ENCODE data around the gene PAQR8. TPM values are rescaled to one million over a fixed set of nuclear protein-coding genes. Genes with fewer than 3 reads are reported as not detected.
A peak's percentile ranks its signal among the peaks of the same experiment; 100 is the strongest.

Gene PAQR8
- total RNA-seq, 1 donor from 2014 or later: 21.2 TPM

GRCh38 chr6:52347818-52348217 lies 14.1 kb upstream of the PAQR8 start:
- peaks cover 8% of the 10 kb centered on the region for H3K4me1 Mint-ChIP-seq (ENCODE audit: unreplicated experiment)
- H3K9me3 Mint-ChIP-seq: no peaks in the 10 kb centered on the region
- H3K27ac Mint-ChIP-seq: no peak overlapping the region
- no peak for DNase-seq (ENCODE audit: extremely low spot score, unreplicated experiment)
- H3K4me3 Mint-ChIP-seq: no peak overlapping the region
- H3K27me3 Mint-ChIP-seq: no peaks in the 10 kb centered on the region
- no peaks in the 10 kb centered on the region for H3K36me3 Mint-ChIP-seq
- TF ChIP-seq CTCF (conservative IDR thresholded peaks at IDR 0.05): no peak

DNA sequence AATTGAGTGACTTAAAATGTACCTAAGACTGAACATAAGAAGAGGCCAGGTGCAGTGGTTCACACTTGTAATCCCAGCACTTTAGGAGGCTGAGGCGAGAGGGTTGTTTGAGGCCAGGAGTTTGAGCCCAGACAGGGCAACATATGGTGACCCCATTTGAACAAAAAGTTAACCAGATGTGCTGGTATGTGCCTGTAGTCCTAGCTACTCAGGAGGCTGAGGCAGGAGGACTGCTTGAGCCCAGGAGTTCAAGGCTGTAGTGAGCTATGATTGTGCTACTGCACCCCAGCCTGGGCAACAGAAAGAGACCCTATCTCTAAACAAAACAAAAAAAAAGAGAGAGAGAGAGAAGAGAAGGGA lies 10.1 kb upstream of the PAQR8 start:
- H3K36me3 Mint-ChIP-seq: no peaks in the 10 kb centered on the region
- peaks cover 12% of the 10 kb centered on the region for H3K4me1 Mint-ChIP-seq (ENCODE audit: unreplicated experiment)
- H3K4me3 Mint-ChIP-seq: no peak overlapping the region
- H3K27me3 Mint-ChIP-seq: no peaks in the 10 kb centered on the region
- TF ChIP-seq CTCF (conservative IDR thresholded peaks at IDR 0.05): no peak
- DNase-seq (ENCODE audit: extremely low spot score, unreplicated experiment): no peak
- H3K9me3 Mint-ChIP-seq: no peaks in the 10 kb centered on the region
- peak overlapping the region; percentile 86 for H3K27ac Mint-ChIP-seq

DNA sequence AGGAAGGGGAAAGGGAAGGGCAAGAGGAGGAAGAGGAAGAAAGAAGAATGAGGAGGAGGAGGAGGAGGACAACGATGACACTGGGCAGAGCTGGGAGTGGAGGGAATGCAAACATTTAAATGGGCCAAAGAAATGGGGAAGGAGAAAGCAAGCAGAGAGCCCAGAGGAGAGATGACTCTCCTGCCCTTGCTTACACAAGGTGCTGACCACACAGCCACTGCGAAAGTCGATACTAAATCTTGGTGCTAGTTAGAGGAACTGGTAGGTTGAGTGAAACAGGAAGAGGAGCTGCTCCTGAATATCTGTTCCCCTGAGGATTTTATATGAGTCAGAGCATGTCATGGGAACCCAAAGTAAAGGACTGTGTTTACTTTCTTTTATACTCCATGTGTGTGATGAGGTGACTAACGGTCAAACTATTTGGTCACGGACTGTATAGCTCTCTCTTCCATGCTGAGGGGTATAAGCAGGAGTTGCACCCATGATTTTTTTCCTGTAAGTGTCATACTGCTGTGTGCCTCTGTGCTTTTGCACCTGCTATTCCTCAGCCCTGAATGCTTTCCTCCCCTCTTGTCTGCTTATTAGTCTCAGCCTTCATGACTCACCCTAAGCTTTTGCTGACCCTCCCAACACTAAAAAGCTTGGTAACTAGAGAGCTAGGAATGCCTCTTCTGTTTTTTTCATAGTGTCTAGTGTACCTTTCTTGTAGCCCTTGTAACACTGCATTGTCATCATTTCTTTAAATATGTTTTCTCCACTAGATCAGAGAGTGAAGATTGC lies 9.5 kb upstream of the PAQR8 start:
- Mint-ChIP-seq H3K36me3 (no peaks in the 10 kb centered on the region), H3K4me3 (peak overlapping the region; percentile 54), H3K4me1 (ENCODE audit: unreplicated experiment) (peaks cover 12% of the 10 kb centered on the region), H3K9me3 (no peaks in the 10 kb centered on the region), H3K27ac (peak overlapping the region; percentile 86), H3K27me3 (no peaks in the 10 kb centered on the region)
- TF ChIP-seq CTCF (conservative IDR thresholded peaks at IDR 0.05): no peak
- DNase-seq (ENCODE audit: extremely low spot score, unreplicated experiment): no peak

- Mint-ChIP-seq H3K4me3 (no peak overlapping the region), H3K9me3 (no peaks in the 10 kb centered on the region), H3K36me3 (no peaks in the 10 kb centered on the region), H3K27me3 (no peaks in the 10 kb centered on the region), H3K27ac (no peak overlapping the region), H3K4me1 (ENCODE audit: unreplicated experiment) (peaks cover 26% of the 10 kb centered on the region)
- no peak for DNase-seq (ENCODE audit: extremely low spot score, unreplicated experiment)
- TF ChIP-seq CTCF (conservative IDR thresholded peaks at IDR 0.05): no peak
Observed at GRCh38 chr6:52356017-52356416, 5.9 kb upstream of the PAQR8 start.

DNA sequence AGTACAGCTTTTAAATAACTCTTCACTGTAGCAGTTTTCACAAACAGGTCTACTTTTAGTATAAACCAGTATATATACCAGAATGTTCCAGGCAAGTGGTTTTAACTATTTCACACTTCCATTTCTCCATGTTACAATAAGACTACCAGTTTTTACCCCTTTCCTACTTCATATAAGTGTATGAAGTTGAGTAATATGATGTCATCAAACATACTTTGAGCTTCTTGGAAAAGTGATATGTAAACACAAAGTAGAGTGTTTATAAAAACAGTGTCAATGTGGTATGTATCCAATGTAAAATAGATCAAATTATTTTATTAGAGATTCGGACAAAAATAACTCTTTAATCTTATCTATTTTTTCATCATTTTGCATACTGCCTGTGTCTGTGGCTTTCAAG lies 2.5 kb upstream of the PAQR8 start:
- TF ChIP-seq CTCF (conservative IDR thresholded peaks at IDR 0.05): no peak
- DNase-seq (ENCODE audit: extremely low spot score, unreplicated experiment): no peak
- H3K4me3 Mint-ChIP-seq: no peak overlapping the region
- H3K27ac Mint-ChIP-seq: no peak overlapping the region
- H3K9me3 Mint-ChIP-seq: no peaks in the 10 kb centered on the region
- H3K27me3 Mint-ChIP-seq: peaks cover 16% of the 10 kb centered on the region
- peaks cover 35% of the 10 kb centered on the region for H3K4me1 Mint-ChIP-seq (ENCODE audit: unreplicated experiment)
- H3K36me3 Mint-ChIP-seq: no peaks in the 10 kb centered on the region
